B cell (primary cell): Measurements from ENCODE around the gene ERICH3. TPM values are rescaled to one million over a fixed set of nuclear protein-coding genes. Genes with fewer than 3 reads are reported as not detected.

Source experiments
- ATAC-seq: fragments of 200-7000 bp; cut with Tn5 transposase; one replicate; pipeline ENCODE4 v1.10.0; 2021; ENCODE audit warnings: low read depth, mild to moderate bottlenecking, moderate number of reproducible peaks, moderate library complexity
- CTCF ChIA-PET: fragments of 350-600 bp; sonication (Branson Sonifier 250); formaldehyde crosslinking; loops from one replicate; lab custom pipeline; 2021; ENCODE audit warnings: antibody characterized with exemption, inconsistent platforms; lab: Charles Lee
- POLR2A ChIA-PET: fragments of 350-600 bp; sonication (Branson Sonifier 250); formaldehyde crosslinking; loops from one replicate; lab custom pipeline; 2021; ENCODE audit warnings: antibody characterized with exemption; lab: Charles Lee
- DNase-seq: peaks from one replicate; pipeline ENCODE4 v3.0.0; 2013
- H2AFZ ChIP-seq: 2 replicates; pipeline ENCODE4 v1.6.1; 2012; ENCODE audit warnings: mild to moderate bottlenecking, low read depth, low read length; ENCODE audit not compliant: insufficient read depth, poor library complexity, severe bottlenecking
- H3K27ac ChIP-seq, 2 donors: 1 replicate in 1 of 2; 2 replicates in 1 of 2; pipeline ENCODE4 v1.5.1; 2012 to 2013; ENCODE audit warnings: low read length in 2 of 2, mild to moderate bottlenecking in 2 of 2, moderate library complexity in 1 of 2
- H3K27me3 ChIP-seq, 4 experiments: fragments of 200-600 bp in 1 of 4; sonication (generic) in 1 of 4; replicated peaks in 1 of 4; 1 replicate in 2 of 4; 2 replicates in 2 of 4; pipeline versions ENCODE4 v1.6.1 to v1.7.0; 2013 to 2016; ENCODE audit warnings: low read length in 3 of 4, mild to moderate bottlenecking in 2 of 4, mixed read lengths in 1 of 4, moderate library complexity in 1 of 4; ENCODE audit not compliant: insufficient read depth in 4 of 4, control insufficient read depth in 3 of 4; ENCODE audit errors: control extremely low read depth in 1 of 4
- H3K36me3 ChIP-seq, 2 experiments: replicated peaks in 1 of 2; 1 replicate in 1 of 2; 2 replicates in 1 of 2; pipeline versions ENCODE4 v1.6.1 to v1.7.1; 2013; ENCODE audit warnings: low read length in 1 of 2; ENCODE audit not compliant: insufficient read depth in 2 of 2, control insufficient read depth in 1 of 2; ENCODE audit errors: control extremely low read depth in 1 of 2, extremely low read depth in 1 of 2
- H3K4me1 ChIP-seq, 2 donors: fragments of 200-600 bp in 1 of 2; sonication (generic) in 1 of 2; 1 replicate in 1 of 2; 2 replicates in 1 of 2; pipeline versions ENCODE4 v1.5.1 to v1.6.1; 2013 to 2017; ENCODE audit warnings: low read length in 2 of 2; ENCODE audit not compliant: control insufficient read depth in 2 of 2, insufficient read depth in 2 of 2
- H3K4me2 ChIP-seq: replicated peaks from 2 replicates; pipeline ENCODE3; 2012; ENCODE audit warnings: mild to moderate bottlenecking, low read depth, low read length; ENCODE audit not compliant: poor library complexity, severe bottlenecking
- H3K4me3 ChIP-seq, 5 experiments: fragments of 200-600 bp in 1 of 5; sonication (generic) in 1 of 5; 1 replicate in 3 of 5; 2 replicates in 2 of 5; pipeline versions ENCODE4 v1.5.1 to v1.7.0; 2011 to 2016; ENCODE audit warnings: low read length in 4 of 5, mild to moderate bottlenecking in 4 of 5, low read depth in 2 of 5, control low read depth in 1 of 5, moderate library complexity in 1 of 5; ENCODE audit not compliant: insufficient read depth in 1 of 5; ENCODE audit errors: control extremely low read depth in 1 of 5, extremely low read depth in 1 of 5
- H3K79me2 ChIP-seq: fragments of 200-600 bp; sonication (generic); one replicate; pipeline ENCODE4 v1.6.0; 2016; ENCODE audit warnings: low read length; ENCODE audit not compliant: control insufficient read depth, insufficient read depth
- H3K9ac ChIP-seq: fragments of 200-600 bp; sonication (generic); 2 replicates; pipeline ENCODE4 v1.6.1; 2017; ENCODE audit warnings: mild to moderate bottlenecking, low read length, moderate library complexity
- H3K9me3 ChIP-seq, 3 donors: one replicate each; pipeline versions ENCODE4 v1.6.1 to v1.7.1; 2013; ENCODE audit warnings: low read length in 2 of 3; ENCODE audit not compliant: control insufficient read depth in 2 of 3, insufficient read depth in 1 of 3; ENCODE audit errors: control extremely low read depth in 1 of 3
- H4K20me1 ChIP-seq: 2 replicates; pipeline ENCODE4 v1.6.0; 2012; ENCODE audit warnings: mild to moderate bottlenecking, low read length; ENCODE audit not compliant: insufficient read depth, control insufficient read depth, poor library complexity, severe bottlenecking
- H3K27ac Mint-ChIP-seq: one replicate; pipeline ENCODE4 v1.8.0; 2021; ENCODE audit warnings: mixed read lengths
- H3K27me3 Mint-ChIP-seq: one replicate; pipeline ENCODE4 v1.8.0; 2021; ENCODE audit warnings: mixed read lengths
- H3K4me1 Mint-ChIP-seq: one replicate; pipeline ENCODE4 v1.8.0; 2021; ENCODE audit warnings: mixed read lengths
- H3K4me3 Mint-ChIP-seq: one replicate; pipeline ENCODE4 v1.8.0; 2021; ENCODE audit warnings: mixed read lengths
- H3K9me3 Mint-ChIP-seq: one replicate; pipeline ENCODE4 v1.8.0; 2022; ENCODE audit warnings: mixed read lengths; ENCODE audit not compliant: insufficient read depth
- CTCF ChIP-seq: fragments of 200-600 bp; IDR thresholded peaks from one replicate; pipeline ENCODE4 v1.8.0; 2022; ENCODE audit warnings: antibody characterized with exemption, mild to moderate bottlenecking
- EZH2 ChIP-seq: IDR thresholded peaks from 2 replicates; pipeline ENCODE4 v1.6.1; 2012; ENCODE audit warnings: borderline replicate concordance, low read depth, mild to moderate bottlenecking, moderate library complexity, low read length; ENCODE audit not compliant: insufficient read depth, poor library complexity, severe bottlenecking
- WGBS: methylation state at CpG from one replicate; pipeline ENCODE4 v1.1.5; 2013; ENCODE audit warnings: missing lambda C conversion rate; ENCODE audit not compliant: insufficient coverage; 5-methylcytosine and 5-hydroxymethylcytosine counted together
- intact Hi-C: fragments of 100-400 bp; cut with micrococcal nuclease; formaldehyde crosslinking; loops from one replicate; pipeline ENCODE4 v1.10.0; 2022
- polyA plus RNA-seq: library from polyadenylated mRNA; depleted of rRNA; stranded (reverse); fragments of >200 nt; gene quantifications from 2 replicates; pipeline ENCODE4 v1.2.3, GENCODE V29; 2012
- total RNA-seq, 2 donors: library from RNA; stranded (reverse); fragments of 120-200 nt in 1 of 2; gene quantifications; 1 replicate in 1 of 2; 2 replicates in 1 of 2; pipeline versions ENCODE4 v1.2.3 to v1.2.4, GENCODE V29; 2013 to 2022

ERICH3 gene
- total and polyA plus RNA-seq, 2 donors (not counting 1 experiment from before 2014, with no cell fraction given), result 0.03 to 0.27 TPM

DNA sequence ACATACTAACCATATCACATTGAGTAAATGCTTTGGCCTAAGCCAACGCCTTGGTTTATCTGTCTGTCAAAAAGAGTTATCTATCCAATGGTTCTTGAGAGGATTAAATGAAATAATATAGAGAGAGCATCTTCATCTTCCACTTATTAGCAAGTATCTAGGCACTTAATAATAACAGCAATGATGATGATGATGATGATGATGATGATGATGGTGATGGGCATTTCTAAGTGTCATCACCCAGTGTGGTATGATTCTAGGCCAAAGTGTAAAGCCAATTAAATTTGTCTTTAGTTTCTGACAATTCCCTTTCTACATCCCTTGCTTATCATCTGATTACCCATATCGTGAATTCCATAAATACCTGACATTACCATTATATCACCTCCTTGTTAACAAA is 95.5 kb downstream of the ERICH3 start:
- CTCF ChIA-PET, result no interaction called here
- no peak overlapping the region for H3K4me3 ChIP-seq
- Mint-ChIP-seq H3K4me1 (peaks cover 5% of the 10 kb centered on the region), H3K27me3 (no peaks in the 10 kb centered on the region), H3K4me3 (no peak overlapping the region), H3K27ac (no peak overlapping the region), H3K9me3 (no peaks in the 10 kb centered on the region)
- ATAC-seq, result no peak
- no peak overlapping the region for H3K9ac ChIP-seq
- intact Hi-C loops, result no loop called here
- H3K4me1 ChIP-seq, result no peaks in the 10 kb centered on the region
- H3K36me3 ChIP-seq, result no peaks in the 10 kb centered on the region
- no CpG with 5 or more reads among the region's 2 CpGs for WGBS
- no peak overlapping the region for H3K4me2 ChIP-seq
- H4K20me1 ChIP-seq, result no peaks in the 10 kb centered on the region
- no peaks in the 10 kb centered on the region for H3K9me3 ChIP-seq
- TF ChIP-seq EZH2 (no peak), CTCF (no peak)
- no peak overlapping the region for H3K27ac ChIP-seq
- H3K27me3 ChIP-seq, result no peaks in the 10 kb centered on the region
- H3K79me2 ChIP-seq, result no peaks in the 10 kb centered on the region
- DNase-seq, result no peak
- no peak overlapping the region for H2AFZ ChIP-seq
- POLR2A ChIA-PET, result no interaction called here

DNA sequence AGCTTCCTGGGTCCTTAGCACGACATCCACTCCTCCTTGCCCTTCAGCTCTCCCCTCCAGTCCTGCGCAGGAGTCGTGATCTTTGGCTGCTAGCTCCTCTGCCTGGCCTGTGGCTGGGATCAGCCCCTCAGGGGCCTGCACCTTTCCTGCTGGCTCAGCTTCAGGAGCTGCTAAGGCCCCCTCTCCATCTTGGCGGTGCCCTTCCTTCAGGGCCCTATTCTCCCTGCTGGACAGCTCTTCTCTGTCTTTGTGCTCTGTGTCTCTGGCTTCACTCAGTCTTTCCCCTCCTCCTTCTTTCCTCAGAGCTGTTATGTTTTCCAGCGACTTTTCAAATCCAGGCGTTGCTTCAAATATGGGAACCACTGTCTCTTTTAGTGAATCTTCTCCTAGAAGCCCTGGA is 101.7 kb downstream of the ERICH3 start:
- intact Hi-C loops, result no loop called here
- TF ChIP-seq EZH2 (no peak), CTCF (no peak)
- POLR2A ChIA-PET, result no interaction called here
- no peaks in the 10 kb centered on the region for H3K27me3 ChIP-seq
- no peaks in the 10 kb centered on the region for H3K27me3 Mint-ChIP-seq
- no peak overlapping the region for H3K27ac ChIP-seq
- ATAC-seq (no peak), DNase-seq (no peak)
- H2AFZ ChIP-seq, result no peak overlapping the region
- H3K4me2 ChIP-seq, result no peak overlapping the region
- no peaks in the 10 kb centered on the region for H4K20me1 ChIP-seq
- H3K9me3 Mint-ChIP-seq, result no peaks in the 10 kb centered on the region
- H3K4me1 Mint-ChIP-seq, result no peaks in the 10 kb centered on the region
- peaks cover 0 to 7% (median 0%) of the 10 kb centered on the region in 3 donors for H3K9me3 ChIP-seq
- no peak overlapping the region for H3K9ac ChIP-seq
- H3K79me2 ChIP-seq, result no peaks in the 10 kb centered on the region
- no peak overlapping the region for H3K27ac Mint-ChIP-seq
- H3K4me1 ChIP-seq, result no peaks in the 10 kb centered on the region
- H3K4me3 Mint-ChIP-seq, result no peak overlapping the region
- H3K4me3 ChIP-seq, result no peak overlapping the region
- 97% methylated on average over 6 of the region's 6 CpGs for WGBS
- H3K36me3 ChIP-seq, result no peaks in the 10 kb centered on the region
- CTCF ChIA-PET, result no interaction called here
